ENCODE results near the gene RNF212B. TPM values are rescaled to one million over a fixed set of nuclear protein-coding genes. Genes with fewer than 3 reads are reported as not detected.

The RNF212B gene
- total RNA-seq, 1 experiment from 2014 or later, result not detected

DNA sequence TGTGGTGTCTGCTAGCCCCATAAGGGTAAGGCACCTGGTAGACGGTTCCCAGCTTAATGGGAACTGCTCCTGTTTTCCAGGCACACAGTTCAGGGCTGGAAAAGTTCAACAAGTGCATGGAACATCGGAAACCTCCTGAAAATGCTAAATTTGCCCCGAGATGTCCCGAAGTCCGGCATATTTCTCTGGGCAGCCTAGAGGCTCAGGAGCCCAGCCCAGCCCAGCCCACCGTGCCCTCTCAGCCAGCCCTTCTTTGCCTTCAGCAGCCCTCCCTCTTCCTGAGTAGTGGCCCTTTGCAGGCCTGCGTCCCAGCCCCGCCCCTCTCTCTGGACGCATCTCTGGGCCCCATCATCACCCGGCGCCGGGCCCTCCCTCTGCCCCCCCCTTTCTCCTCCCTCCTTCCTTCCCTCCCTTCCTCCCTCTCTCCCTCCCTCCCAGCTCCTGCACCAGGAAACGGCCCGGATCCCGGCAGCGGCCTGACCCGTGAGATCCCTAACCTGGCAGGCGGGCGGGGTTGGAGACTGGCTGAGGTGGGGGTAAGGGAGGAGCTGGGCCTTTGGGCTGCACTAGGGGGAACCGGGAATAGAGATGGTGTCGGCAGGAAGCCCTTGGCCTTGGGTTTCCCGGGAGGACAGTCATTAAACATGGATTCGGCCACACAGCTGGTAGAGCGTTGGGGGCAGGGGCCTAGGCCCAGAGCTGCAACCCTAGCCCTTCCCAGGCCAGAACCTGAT, 68.8 kb downstream of the RNF212B start, which contains the start of gene BCL2L2:
TSS of gene BCL2L2 (plus strand) at position 422 of the 734 bp plus-strand sequence. CDS start 935 bp downstream, outside the sequence.
- DNase-seq (ENCODE audit: low read depth), result peak; percentile 87
- in situ Hi-C loops (cut with HindIII; ENCODE audit: low pct_unique_long_range_greater_than_20kb, low sequenced_read_pairs), result no loop called here

DNA sequence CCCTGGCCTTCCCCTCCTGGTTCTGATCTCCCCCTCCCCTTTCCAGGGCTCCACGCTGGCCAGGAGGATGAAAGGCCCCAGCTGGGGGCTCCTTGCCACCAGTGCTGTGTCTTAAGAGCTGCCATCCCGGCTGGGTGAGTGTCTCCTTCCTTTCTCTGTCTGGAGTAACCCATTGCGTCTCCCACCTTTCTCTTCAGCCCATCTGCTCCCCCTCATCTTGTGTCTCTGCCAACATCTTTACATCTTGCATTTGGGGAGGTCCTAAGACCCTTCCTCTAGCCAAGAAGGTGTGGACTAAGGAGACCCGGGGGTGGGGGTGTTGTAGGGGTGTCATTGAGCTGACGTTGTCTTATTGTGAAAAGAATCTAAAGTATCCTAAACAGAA, 69.4 kb downstream of the RNF212B start:
- DNase-seq (ENCODE audit: low read depth), result no peak
- in situ Hi-C loops (cut with HindIII; ENCODE audit: low pct_unique_long_range_greater_than_20kb, low sequenced_read_pairs), result no loop called here

DNA sequence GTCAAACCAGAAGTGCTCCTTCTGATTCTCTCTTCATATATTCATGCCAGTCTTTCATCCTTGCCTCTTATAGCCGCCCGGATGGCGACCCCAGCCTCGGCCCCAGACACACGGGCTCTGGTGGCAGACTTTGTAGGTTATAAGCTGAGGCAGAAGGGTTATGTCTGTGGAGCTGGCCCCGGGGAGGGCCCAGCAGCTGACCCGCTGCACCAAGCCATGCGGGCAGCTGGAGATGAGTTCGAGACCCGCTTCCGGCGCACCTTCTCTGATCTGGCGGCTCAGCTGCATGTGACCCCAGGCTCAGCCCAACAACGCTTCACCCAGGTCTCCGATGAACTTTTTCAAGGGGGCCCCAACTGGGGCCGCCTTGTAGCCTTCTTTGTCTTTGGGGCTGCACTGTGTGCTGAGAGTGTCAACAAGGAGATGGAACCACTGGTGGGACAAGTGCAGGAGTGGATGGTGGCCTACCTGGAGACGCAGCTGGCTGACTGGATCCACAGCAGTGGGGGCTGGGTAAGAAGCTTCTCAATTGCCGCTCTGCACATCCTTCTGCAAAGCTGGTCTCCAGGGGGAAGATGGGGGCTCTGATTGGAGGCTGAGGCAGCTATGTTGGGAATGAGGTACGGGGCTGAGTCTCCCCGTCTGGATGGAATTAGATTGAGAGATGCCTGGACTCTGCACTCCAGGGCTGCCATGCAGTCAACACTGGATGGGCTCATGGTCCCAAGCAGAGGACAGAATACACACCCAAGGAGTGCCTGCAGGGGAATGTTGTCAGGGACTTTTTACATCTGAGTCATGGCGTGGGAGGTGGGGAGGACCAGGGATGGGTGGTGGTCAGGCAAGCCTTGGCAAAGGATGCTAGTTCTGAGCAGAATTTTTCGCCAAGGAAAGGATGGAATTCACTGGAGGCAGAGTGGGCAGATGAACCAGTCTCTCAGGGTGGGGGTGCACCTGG, 70.2 kb downstream of the RNF212B start:
- in situ Hi-C loops (cut with HindIII; ENCODE audit: low pct_unique_long_range_greater_than_20kb, low sequenced_read_pairs), result no loop called here
- no peak for DNase-seq (ENCODE audit: low read depth)

DNA sequence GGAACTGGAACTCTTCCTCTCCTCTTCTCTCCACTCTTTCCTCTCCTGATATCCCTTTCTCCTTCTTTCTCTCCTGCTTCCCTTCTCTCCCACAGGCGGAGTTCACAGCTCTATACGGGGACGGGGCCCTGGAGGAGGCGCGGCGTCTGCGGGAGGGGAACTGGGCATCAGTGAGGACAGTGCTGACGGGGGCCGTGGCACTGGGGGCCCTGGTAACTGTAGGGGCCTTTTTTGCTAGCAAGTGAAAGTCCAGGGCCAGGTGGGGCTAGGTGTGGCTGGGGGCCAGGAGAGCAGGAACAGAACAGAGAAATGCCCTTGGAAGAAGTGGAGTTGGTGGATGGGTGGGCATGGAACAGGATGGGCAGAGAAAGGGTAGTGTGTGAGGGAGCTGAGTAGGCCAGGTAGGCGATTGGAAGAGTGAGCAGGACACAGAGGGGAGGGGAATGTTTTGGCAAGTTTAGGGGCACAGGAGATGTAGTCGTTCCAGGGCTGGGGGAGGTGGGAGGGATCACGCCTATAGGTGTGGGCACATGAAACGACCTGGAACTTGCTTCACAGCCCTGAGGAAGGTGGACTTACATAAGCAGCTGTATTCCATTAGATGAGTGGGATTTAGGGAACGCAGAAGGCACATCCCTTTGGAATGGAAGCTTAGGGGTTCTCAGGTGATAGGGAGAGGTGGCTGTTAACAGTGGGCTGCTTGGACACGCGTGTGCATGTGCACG, 71.1 kb downstream of the RNF212B start:
- no peak for DNase-seq (ENCODE audit: low read depth)
- in situ Hi-C loops (cut with HindIII; ENCODE audit: low pct_unique_long_range_greater_than_20kb, low sequenced_read_pairs), result no loop called here

DNA sequence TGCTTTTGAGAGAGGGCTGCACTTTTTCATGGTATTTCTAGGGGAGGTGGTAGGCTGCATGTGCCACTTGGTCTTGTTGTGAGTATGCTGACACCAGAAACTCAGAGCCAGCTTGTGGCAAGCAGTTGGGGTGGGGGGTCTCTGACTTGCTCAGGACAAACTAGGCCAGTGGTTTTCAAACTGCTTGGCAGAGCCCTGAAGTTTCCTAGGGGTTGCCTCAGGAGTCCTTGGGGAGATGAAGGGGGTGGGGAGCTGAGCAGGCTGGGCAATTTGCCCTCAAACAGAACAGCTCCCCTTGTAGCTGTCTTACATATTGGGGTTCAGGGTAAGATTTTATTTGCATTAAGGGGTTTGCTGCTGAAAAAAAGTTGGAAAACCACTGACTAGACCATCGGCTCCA, 72.8 kb downstream of the RNF212B start:
- in situ Hi-C loops (cut with HindIII; ENCODE audit: low pct_unique_long_range_greater_than_20kb, low sequenced_read_pairs), result no loop called here
- no peak for DNase-seq (ENCODE audit: low read depth)

DNA sequence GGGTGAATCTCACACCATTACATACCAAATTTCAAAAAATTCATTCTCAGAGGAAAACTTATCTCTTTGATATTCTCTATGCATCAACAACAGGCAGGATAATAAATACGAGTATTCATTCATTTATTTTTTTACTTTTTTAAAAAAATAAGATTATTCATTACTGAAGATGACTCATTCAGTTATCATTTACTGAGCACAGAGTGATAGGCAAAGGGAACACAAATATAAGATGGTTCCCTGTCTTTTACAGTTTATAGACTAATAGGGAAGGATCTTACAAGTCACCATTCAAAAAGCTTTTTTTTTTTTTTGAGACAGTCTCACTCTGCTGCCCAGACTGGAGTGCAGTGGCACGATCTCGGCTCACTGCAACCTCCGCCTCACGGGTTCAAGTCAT, 78.6 kb downstream of the RNF212B start:
- DNase-seq (ENCODE audit: low read depth), result no peak
- in situ Hi-C loops (cut with HindIII; ENCODE audit: low pct_unique_long_range_greater_than_20kb, low sequenced_read_pairs), result no loop called here

DNA sequence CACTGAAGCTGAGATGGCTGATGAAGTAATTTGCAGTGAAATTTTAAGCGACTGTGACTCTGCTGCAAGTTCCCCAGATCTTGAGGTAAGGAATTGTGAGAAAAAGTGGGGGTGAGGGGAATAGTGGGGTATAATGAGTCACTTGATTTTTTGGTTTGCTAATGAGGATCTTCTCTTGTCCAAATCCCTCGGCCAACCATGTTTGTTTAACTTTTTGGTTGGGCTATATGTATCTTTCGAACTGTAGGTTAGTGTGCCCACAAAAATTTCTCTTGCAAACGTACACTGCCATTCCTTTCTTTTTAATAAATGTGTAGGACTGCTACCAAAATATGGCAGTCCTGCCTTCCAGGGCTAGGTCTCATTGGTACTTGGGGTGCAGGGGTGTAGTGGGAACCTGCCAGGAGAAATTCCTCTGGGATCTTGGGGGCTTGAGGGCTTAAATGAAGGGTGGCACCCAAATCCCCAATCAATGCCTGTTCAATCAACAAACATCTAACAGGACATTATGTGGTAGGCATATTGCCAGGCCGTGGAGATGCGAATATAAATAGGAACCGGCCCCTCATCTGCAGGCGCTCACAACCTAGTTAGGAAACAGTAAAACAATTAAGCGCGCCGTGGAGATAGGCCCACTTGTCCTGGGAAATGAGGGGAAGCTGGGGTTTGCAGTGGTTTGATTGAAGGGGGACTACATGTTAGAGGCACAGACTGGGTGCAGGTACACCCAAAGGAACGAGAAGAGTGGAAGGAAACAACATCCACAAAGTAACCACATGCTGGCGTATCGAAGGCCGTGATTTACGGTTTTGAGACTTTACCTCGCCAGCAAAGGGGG, 82.2 kb downstream of the RNF212B start:
- DNase-seq (ENCODE audit: low read depth), result no peak
- in situ Hi-C loops (cut with HindIII; ENCODE audit: low pct_unique_long_range_greater_than_20kb, low sequenced_read_pairs), result no loop called here

DNA sequence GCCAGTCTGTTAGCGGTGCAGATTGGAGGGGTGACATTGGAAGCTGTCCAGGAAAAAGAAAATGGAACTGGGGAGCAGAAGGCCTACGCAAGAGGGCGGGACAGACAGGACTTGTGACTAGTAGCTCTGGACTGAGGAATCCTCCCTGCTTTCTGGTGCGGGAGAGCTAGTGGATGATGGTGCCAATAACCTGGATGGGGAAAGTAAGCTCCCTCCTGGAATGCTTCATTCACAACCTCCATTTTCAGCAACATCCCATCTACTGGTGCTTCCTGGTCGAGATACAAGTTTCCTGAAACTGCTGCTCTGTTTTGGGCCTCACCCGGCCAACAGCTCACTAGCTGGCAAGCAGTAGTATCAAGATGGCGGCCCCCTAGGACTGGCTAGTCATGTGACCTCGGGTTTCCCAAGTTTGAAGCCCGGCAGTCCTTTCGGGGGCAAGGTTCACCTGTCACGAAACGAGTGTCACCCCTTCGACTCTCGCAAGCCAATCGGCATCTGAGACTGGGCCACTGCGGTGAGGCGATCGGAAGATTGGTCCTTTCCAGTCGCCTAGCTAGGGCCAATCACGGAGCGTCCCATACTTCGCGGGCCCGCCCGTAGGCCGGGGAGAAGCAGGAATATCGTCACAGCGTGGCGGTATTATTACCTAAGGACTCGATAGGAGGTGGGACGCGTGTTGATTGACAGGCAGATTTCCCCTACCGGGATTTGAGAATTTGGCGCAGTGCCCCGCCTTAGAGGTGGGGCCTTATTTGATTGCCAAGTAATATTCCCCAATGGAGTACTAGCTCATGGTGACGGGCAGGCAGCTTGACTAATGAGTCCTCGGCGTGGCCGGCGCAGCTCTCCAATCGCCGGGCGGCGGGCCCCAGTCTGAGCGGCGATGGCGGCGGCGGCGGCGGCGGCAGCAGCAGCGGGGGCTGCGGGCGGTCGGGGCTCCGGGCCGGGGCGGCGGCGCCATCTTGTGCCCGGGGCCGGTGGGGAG, 83.1 kb downstream of the RNF212B start, which contains the start of gene PABPN1:
TSS of gene PABPN1 (plus strand) at position 874 of the 988 bp plus-strand sequence. CDS start at position 887, 13 bp downstream.
- in situ Hi-C loops (cut with HindIII; ENCODE audit: low pct_unique_long_range_greater_than_20kb, low sequenced_read_pairs), result no loop called here
- DNase-seq (ENCODE audit: low read depth), result peak; percentile 99

DNA sequence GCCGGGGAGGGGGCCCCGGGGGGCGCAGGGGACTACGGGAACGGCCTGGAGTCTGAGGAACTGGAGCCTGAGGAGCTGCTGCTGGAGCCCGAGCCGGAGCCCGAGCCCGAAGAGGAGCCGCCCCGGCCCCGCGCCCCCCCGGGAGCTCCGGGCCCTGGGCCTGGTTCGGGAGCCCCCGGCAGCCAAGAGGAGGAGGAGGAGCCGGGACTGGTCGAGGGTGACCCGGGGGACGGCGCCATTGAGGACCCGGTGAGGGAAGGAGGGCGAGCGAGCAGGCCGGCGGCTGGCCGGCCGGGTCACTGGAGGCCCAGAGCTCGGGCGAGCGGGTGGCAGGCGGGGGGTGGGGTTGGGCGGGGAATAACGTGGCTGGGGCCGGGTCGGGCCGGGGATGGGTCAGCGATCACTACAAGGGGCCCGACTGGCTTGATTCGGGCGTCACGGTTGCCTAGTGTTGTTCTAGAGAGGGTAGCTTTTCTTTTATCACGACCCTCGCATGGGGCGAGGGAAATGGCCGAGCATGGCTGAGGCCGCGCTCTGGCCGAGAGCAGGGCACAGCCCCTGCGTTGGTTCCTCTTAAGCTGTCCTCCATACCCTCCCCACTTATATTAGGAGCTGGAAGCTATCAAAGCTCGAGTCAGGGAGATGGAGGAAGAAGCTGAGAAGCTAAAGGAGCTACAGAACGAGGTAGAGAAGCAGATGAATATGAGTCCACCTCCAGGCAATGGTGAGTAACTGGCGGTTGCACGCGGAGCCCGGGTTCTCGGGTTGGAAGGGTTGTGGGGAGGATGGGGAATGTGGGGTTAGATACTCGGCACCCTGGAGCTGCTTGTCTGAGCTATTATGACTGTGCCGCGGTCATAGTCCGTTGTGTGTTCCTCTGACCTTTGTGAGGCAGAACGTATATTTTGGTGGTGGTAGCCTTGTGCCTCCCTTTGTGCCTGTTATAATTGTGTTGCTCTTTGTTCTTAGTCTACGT, 84.1 kb downstream of the RNF212B start:
- DNase-seq (ENCODE audit: low read depth), result peak; percentile 44
- in situ Hi-C loops (cut with HindIII; ENCODE audit: low pct_unique_long_range_greater_than_20kb, low sequenced_read_pairs), result no loop called here

Other genes with a start within 250 kb of the RNF212B start
- 5.5 and 21.9 TPM in 2 replicates for gene C14orf93, start 227.8 kb upstream of the RNF212B start, total RNA-seq (2014; rRNA removed; shearing (Covaris generic); ENCODE audit: low replicate concordance)
- gene PSMB5, start 203.0 kb upstream of the RNF212B start, total RNA-seq (2014; rRNA removed; shearing (Covaris generic); ENCODE audit: low replicate concordance), result 225 and 270 TPM in 2 replicates
- gene PSMB11, start 195.7 kb upstream of the RNF212B start, total RNA-seq (2014; rRNA removed; shearing (Covaris generic); ENCODE audit: low replicate concordance), result not detected in 2 replicates
- 7.6 and 9.5 TPM in 2 replicates for gene CDH24, start 180.4 kb upstream of the RNF212B start, total RNA-seq (2014; rRNA removed; shearing (Covaris generic); ENCODE audit: low replicate concordance)
- 31.6 and 49.1 TPM in 2 replicates for gene ACIN1, start 142.8 kb upstream of the RNF212B start, total RNA-seq (2014; rRNA removed; shearing (Covaris generic); ENCODE audit: low replicate concordance)
- gene C14orf119, start 142.4 kb upstream of the RNF212B start, total RNA-seq (2014; rRNA removed; shearing (Covaris generic); ENCODE audit: low replicate concordance), result 35.2 and 57.1 TPM in 2 replicates
- not detected in 2 replicates for gene CIROP, start 132.9 kb upstream of the RNF212B start, total RNA-seq (2014; rRNA removed; shearing (Covaris generic); ENCODE audit: low replicate concordance)
- gene CEBPE, start 118.7 kb upstream of the RNF212B start, total RNA-seq (2014; rRNA removed; shearing (Covaris generic); ENCODE audit: low replicate concordance), result not detected in 2 replicates
- not detected in 2 replicates for gene SLC7A8, start 54.3 kb upstream of the RNF212B start, total RNA-seq (2014; rRNA removed; shearing (Covaris generic); ENCODE audit: low replicate concordance)
- gene HOMEZ, start 48.2 kb downstream of the RNF212B start, total RNA-seq (2014; rRNA removed; shearing (Covaris generic); ENCODE audit: low replicate concordance), result 4.6 and 9.0 TPM in 2 replicates
- 0.14 and 1.1 TPM in 2 replicates for gene PPP1R3E, start 64.9 kb downstream of the RNF212B start, total RNA-seq (2014; rRNA removed; shearing (Covaris generic); ENCODE audit: low replicate concordance)
- 4.0 and 8.6 TPM in 2 replicates for gene BCL2L2, start 68.9 kb downstream of the RNF212B start, total RNA-seq (2014; rRNA removed; shearing (Covaris generic); ENCODE audit: low replicate concordance)
- gene PABPN1, start 83.5 kb downstream of the RNF212B start, total RNA-seq (2014; rRNA removed; shearing (Covaris generic); ENCODE audit: low replicate concordance), result 41.9 and 73.8 TPM in 2 replicates
- 8.4 and 10.6 TPM in 2 replicates for gene SLC22A17, start 115.0 kb downstream of the RNF212B start, total RNA-seq (2014; rRNA removed; shearing (Covaris generic); ENCODE audit: low replicate concordance)
- not detected in 2 replicates for gene EFS, start 127.2 kb downstream of the RNF212B start, total RNA-seq (2014; rRNA removed; shearing (Covaris generic); ENCODE audit: low replicate concordance)
- gene IL25, start 134.9 kb downstream of the RNF212B start, total RNA-seq (2014; rRNA removed; shearing (Covaris generic); ENCODE audit: low replicate concordance), result not detected in 2 replicates
- not detected in 2 replicates for gene CMTM5, start 139.1 kb downstream of the RNF212B start, total RNA-seq (2014; rRNA removed; shearing (Covaris generic); ENCODE audit: low replicate concordance)
- gene MYH6, start 170.3 kb downstream of the RNF212B start, total RNA-seq (2014; rRNA removed; shearing (Covaris generic); ENCODE audit: low replicate concordance), result not detected in 2 replicates
- gene MYH7, start 197.7 kb downstream of the RNF212B start, total RNA-seq (2014; rRNA removed; shearing (Covaris generic); ENCODE audit: low replicate concordance), result not detected in 2 replicates
- gene NGDN, start 231.8 kb downstream of the RNF212B start, total RNA-seq (2014; rRNA removed; shearing (Covaris generic); ENCODE audit: low replicate concordance), result 33.9 and 69.9 TPM in 2 replicates